ENCODE results near the gene HIPK1.

Gene HIPK1

GRCh38 chr1:114025609-114026401, 96.7 kb downstream of the HIPK1 start:
- Histone ChIP-seq H3K4me1 (ENCODE audit: insufficient read depth, low read length) (peaks cover 23% of the 10 kb centered on the region; the same call in 1 of the 2 replicates), H3K36me3 (ENCODE audit: insufficient read depth, low read depth, low read length) (no peaks in the 10 kb centered on the region), H3K9ac (ENCODE audit: low read depth, low read length) (no peak overlapping the region), H3K27ac (ENCODE audit: low read length) (no peak overlapping the region), H3K4me3 (ENCODE audit: low read length) (no peak overlapping the region), H3K9me3 (ENCODE audit: insufficient read depth, low read depth, low read length) (no peaks in the 10 kb centered on the region), H3K27me3 (ENCODE audit: insufficient read depth, low read length) (no peaks in the 10 kb centered on the region)

- Histone ChIP-seq H3K36me3 (ENCODE audit: insufficient read depth, low read depth, low read length) (no peaks in the 10 kb centered on the region), H3K4me3 (ENCODE audit: low read length) (no peak overlapping the region), H3K27ac (ENCODE audit: low read length) (no peak overlapping the region), H3K9me3 (ENCODE audit: insufficient read depth, low read depth, low read length) (no peaks in the 10 kb centered on the region), H3K9ac (ENCODE audit: low read depth, low read length) (no peak overlapping the region), H3K27me3 (ENCODE audit: insufficient read depth, low read length) (no peaks in the 10 kb centered on the region), H3K4me1 (ENCODE audit: insufficient read depth, low read length) (peaks cover 23% of the 10 kb centered on the region; the same call in 1 of the 2 replicates)
Measured at GRCh38 chr1:114026797-114027196, 97.7 kb downstream of the HIPK1 start.

Data from iPS-20b (cell line).